IPS-NIHi7 (cell line): Measurements from ENCODE around the gene TRMT10B.
"Not testable (repeated sequence)": the region's sequence is repeated elsewhere in the genome, so short reads cannot be mapped to it uniquely, and the experiment has no call there.

Source experiments
- DNase-seq: peaks from one replicate; pipeline ENCODE4 v3.0.0; 2012; ENCODE audit warnings: mixed read lengths; ENCODE audit errors: extremely low spot score

The TRMT10B gene

DNA sequence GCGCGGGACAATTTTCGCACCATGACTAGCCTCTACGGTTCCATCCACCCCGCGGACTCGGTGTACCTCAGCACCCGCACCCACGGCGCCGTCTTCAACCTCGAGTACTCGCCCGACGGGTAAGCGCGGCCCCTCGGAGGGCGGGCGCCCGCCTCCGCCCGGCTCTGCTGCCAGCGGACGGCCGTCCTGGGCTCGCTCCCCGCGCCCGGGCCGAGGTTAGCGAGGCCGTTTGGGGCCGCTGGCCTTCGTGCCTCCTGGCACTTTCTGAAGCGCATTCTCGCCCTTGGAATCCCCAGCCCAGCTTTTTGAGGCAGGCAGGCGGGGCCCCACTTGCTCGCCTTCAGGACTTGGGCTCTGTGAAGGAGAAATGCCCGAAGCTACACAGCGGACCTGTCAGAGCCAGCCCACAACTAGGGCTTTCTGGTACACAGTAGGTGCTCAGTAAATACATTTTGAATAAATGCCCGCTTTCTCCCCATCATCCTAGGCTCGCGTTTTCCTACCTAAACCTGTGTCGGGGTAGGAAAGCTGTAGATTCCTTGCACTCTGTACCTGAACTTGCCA is 47.8 kb downstream of the TRMT10B start:
- peak; percentile 43 for DNase-seq

DNA sequence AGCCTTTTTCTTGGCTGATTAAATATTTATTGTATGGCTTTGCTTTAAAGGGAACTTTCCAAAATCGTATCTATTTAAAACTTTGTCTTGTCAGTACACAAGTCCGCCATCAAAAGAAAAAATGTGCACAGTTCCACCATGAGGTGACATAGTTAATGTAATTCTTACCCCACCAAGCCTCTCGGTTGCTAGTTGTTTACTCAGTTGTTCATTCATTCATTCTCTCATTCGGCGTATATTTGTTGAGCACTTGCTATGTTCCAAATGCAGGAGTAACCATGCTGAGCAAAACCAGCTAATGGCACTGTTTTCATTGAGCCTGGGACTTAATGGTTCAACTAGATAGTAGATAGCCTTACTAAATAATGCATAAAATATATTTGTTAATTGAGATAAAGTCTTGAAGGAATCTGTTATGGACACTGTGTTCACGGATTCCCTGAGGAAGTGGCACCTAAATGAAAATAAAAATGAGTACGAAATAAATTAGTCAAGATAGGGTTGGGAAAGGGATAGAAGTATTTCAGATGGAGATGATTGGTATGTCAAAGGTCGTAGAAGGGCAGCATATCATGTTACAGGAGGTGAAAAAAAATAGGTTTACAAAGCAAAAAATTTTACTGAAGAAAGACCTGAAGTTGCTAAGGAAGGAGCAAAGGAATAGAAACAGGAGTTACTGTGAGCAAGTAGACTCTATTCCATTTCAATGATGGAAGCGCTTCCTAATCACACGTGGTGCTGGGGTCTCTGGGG is 48.5 kb downstream of the TRMT10B start:
- DNase-seq: no peak

DNA sequence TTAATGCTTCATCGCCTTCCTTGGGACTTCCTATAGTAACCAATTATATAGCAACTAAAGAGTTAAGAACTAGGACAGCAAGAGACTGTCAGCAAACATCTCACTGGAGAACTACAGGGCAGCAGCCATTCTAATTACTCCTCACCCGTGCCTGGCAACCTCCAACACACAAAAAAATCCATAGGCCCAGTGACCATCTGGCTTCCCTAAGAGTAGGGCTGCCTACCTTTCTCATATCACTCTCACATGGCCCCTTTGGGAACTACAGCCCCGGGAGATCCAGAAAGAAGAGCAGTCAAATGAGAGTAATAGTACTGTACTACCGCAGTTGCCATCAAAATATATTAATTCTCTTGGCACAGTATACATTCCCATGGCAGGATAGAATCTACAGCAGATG is 52.7 kb downstream of the TRMT10B start:
- no peak for DNase-seq

DNA sequence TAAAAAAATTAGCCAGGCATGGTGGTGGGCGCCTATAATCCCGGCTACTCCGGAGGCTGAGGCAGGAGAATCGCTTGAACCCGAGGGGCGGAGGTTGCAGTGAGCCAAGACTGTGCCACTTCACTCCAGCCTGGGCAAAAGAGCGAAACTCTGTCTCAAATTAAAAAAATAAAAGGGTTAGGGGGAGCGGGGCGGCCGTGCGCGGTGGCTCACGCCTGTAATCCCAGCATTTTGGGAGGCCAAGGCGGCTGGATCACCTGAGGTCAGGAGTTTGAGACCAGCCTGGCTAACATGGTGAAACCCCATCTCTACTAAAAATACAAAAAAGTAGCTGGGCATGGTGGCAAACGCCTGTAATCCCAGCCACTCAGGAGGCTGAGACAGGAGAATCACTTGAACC is 56.1 kb downstream of the TRMT10B start:
- not testable (repeated sequence) for DNase-seq

DNA sequence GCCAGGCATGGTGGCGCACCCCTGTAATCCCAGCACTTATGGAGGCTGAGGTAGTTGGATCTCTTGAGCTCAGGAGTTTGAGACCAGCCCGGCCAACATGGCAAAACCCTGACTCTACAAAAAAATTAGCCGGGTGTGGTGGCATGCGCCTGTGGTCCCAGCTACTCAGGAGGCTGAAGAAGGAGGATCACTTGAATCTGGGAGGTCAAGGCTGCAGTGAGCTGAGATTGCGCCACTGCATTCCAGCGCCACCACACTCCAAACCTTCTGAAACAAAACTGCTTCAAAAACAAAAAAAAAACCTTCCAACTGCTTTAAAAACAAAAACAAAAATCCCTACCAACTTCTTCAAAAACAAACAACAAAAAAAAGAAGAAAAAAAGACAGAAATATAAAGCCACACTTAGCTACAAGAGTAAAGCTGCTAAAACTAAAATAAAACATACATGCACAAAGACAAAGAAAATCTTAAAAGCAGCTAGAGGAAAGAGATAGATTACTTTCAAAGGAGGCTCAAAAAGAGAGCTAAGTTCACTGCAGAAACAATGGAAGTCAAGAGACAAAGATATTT is 58.4 kb downstream of the TRMT10B start:
- DNase-seq: no peak

DNA sequence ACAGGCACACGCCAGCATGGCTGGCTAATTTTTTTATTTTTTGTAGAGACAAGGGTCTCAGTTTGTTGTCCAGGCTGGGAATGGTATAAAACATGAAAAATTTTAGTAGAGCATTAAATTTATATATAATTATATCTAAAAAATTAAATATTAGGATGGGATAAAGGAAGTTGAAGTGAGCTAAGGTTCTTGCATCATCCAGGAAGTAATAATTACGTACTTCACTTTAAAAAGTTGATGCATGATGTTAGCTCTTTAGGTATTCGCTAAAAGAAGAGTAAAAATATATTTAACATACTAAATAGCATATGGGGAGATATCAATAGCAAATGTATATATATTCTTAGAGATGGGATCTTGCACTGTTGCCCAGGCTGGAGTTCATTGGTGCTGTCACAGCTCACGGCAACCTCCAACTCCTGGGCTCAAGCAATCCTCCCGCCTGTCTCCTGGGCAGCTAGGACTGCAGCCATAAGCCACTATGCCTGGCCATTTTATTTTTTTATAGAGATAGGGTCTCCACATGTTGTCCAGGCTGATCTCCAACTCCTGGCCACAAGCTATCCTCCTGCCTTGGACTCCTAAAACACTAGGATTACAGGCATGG is 59.3 kb downstream of the TRMT10B start:
- DNase-seq: no peak

DNA sequence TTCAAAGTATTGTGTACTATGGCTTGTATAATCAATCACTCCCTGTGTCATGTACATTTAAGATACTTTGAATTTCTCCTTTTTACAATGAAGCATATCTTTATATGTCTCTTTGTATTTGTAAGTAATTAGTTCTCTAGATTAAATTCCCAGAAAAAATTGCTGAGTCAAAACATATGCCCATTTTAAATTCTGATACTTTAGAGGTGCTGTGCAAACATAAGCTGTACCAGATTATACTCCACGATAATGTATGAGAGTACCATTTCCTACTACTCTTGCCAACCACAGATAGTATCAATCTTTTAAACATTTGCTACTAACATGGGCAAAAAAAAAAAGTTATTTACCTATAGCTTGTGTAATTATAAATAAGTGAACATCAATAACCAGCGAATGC is 65.2 kb downstream of the TRMT10B start:
- no peak for DNase-seq

DNA sequence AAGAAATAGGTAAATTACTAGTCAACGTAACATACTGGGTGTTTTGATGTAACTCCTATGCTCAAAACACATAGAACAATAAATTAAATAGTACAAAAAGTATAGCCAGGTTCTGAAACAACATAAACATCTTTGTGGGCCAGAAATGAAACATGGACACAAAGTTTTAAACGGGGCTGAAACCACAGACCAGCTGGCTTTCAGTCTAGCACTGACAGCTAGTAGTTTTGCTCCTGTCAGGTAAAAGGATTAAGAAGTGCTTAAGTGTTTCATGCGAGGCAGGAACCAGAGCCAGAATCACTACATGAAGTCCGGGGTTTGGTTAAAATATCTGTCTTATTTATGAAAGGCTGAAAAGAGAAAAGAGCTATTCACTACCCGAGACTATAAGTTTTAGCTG is 66.5 kb downstream of the TRMT10B start:
- DNase-seq: no peak

DNA sequence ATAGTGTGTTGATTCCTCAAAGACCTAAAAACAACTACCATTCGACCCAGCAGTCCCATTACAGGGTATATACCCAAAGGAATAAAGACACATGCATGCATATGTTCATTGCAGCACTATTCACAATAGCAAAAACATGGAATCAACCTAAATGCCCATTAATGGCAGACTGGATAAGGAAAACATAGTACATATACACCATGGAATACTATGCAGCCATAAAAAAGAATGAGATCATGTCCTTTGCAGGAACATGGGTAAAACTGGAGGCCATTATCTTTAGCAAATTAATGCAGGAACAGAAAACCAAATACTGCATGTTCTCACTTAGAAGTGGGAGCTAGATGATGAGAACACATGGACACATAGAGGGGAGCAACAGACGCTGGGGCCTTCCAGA is 71.6 kb downstream of the TRMT10B start:
- not testable (repeated sequence) for DNase-seq

DNA sequence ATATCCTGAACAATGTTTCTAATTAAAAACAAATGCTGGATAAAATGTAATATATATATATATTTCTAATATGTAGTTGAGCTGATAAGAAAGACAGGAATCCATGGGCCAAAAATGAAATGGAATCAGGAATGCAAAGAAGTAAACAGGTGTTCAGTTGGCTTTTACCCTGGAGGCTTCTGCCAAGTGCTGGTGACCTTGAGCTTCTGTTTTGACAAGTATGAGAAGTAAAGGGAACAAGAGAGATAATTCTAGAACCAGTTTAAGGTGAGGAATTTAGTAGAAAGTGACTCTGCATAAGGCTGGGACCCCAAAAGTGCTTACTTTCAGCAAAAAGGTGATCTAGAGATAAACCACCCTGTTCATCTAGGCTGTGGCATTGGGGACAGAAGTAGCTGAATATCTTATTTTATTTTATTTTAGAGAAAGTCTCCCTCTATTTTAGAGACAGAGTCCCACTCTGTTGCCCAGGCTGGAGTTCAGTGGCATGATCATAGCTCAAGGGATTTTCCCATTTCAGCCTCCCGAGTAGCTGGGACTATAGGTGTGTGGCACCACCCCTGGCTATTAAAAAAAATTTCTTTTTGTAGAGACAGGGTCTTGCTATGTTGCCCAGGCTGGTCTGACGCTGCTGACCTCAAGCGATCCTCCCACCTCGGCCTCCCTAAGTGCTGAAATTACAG is 74.0 kb downstream of the TRMT10B start:
- no peak for DNase-seq
